RPMI7951 (cell line): ENCODE data around the gene RASGRP1. TPM values are rescaled to one million over a fixed set of nuclear protein-coding genes. Genes with fewer than 3 reads are reported as not detected.
A peak's percentile ranks its signal among the peaks of the same experiment; 100 is the strongest.

ENCODE experiments used
- DNase-seq: peaks from one replicate; pipeline ENCODE4 v3.0.0-alpha.2; 2012; ENCODE audit warnings: low read depth
- total RNA-seq: library from RNA; depleted of rRNA; stranded (reverse); fragments of >200 nt; shearing (Covaris generic); gene quantifications from 2 replicates; pipeline ENCODE4 v1.2.3, GENCODE V29; 2014

Gene RASGRP1
- total RNA-seq, 1 experiment from 2014 or later = 0.12 TPM

GRCh38 chr15:38565287-38565670, 665 bp upstream of the RASGRP1 start:
- DNase-seq = no peak

GRCh38 chr15:38563723-38564519, 693 bp downstream of the RASGRP1 start:
- peak; percentile 29 for DNase-seq

GRCh38 chr15:38562278-38562677, 2.3 kb downstream of the RASGRP1 start:
- no peak for DNase-seq

- no peak for DNase-seq
Observed at GRCh38 chr15:38560456-38560926, 4.1 kb downstream of the RASGRP1 start.

GRCh38 chr15:38559636-38560307, 4.8 kb downstream of the RASGRP1 start:
- DNase-seq = no peak

GRCh38 chr15:38559131-38559530, 5.5 kb downstream of the RASGRP1 start:
- DNase-seq = no peak

- DNase-seq = no peak
Observed at GRCh38 chr15:38558372-38559059, 6.1 kb downstream of the RASGRP1 start.

GRCh38 chr15:38557921-38558320, 6.7 kb downstream of the RASGRP1 start:
- no peak for DNase-seq

GRCh38 chr15:38555686-38556334, 8.8 kb downstream of the RASGRP1 start:
- DNase-seq = no peak

- DNase-seq = no peak
Observed at GRCh38 chr15:38554354-38554753, 10.3 kb downstream of the RASGRP1 start.

GRCh38 chr15:38553071-38553470, 11.5 kb downstream of the RASGRP1 start:
- no peak for DNase-seq

GRCh38 chr15:38551720-38552648, 12.6 kb downstream of the RASGRP1 start:
- DNase-seq = no peak

- DNase-seq = peak; percentile 39
Observed at GRCh38 chr15:38549222-38549621, 15.4 kb downstream of the RASGRP1 start.

GRCh38 chr15:38547255-38547997, 17.2 kb downstream of the RASGRP1 start:
- DNase-seq = peak; percentile 86

- DNase-seq = peak; percentile 34
Observed at GRCh38 chr15:38545179-38545578, 19.4 kb downstream of the RASGRP1 start.

GRCh38 chr15:38541026-38541425, 23.6 kb downstream of the RASGRP1 start:
- DNase-seq = no peak

GRCh38 chr15:38540510-38540909, 24.1 kb downstream of the RASGRP1 start:
- no peak for DNase-seq

- no peak for DNase-seq
Observed at GRCh38 chr15:38539008-38539343, 25.6 kb downstream of the RASGRP1 start.

- no peak for DNase-seq
Observed at GRCh38 chr15:38538328-38539007, 26.1 kb downstream of the RASGRP1 start.

- DNase-seq = peak; percentile 48
Observed at GRCh38 chr15:38536201-38536676, 28.4 kb downstream of the RASGRP1 start.
